Psoas muscle (tissue), 8 donors: ENCODE measurements around the gene RFX2. TPM values are rescaled to one million over a fixed set of nuclear protein-coding genes. Genes with fewer than 3 reads are reported as not detected.

ENCODE experiments used
- ATAC-seq, 4 donors: fragments of 200-7000 bp; cut with Tn5 transposase; one replicate each; pipeline ENCODE4 v1.9.1; 2020; ENCODE audit warnings: moderate library complexity in 3 of 4, mild to moderate bottlenecking in 2 of 4
- DNase-seq, 2 donors: peaks; one replicate each; pipeline ENCODE4 v3.0.0-alpha.2; 2020
- H3K27ac ChIP-seq: fragments of 200-600 bp; one replicate; pipeline ENCODE4 v1.8.0; 2022
- H3K27me3 ChIP-seq, 3 donors: fragments of 200-600 bp in 1 of 3; one replicate each; pipeline versions ENCODE4 v1.6.1 to v1.8.0; 2013 to 2022; ENCODE audit warnings: low read length in 2 of 3, mild to moderate bottlenecking in 2 of 3, moderate library complexity in 1 of 3; ENCODE audit not compliant: insufficient read depth in 3 of 3
- H3K36me3 ChIP-seq, 2 donors: fragments of 200-600 bp in 1 of 2; one replicate each; pipeline versions ENCODE4 v1.6.1 to v1.8.0; 2013 to 2022; ENCODE audit warnings: low read depth in 1 of 2, mild to moderate bottlenecking in 1 of 2, moderate library complexity in 1 of 2; ENCODE audit not compliant: insufficient read depth in 1 of 2
- H3K4me1 ChIP-seq: fragments of 200-600 bp; one replicate; pipeline ENCODE4 v1.8.0; 2022
- H3K4me3 ChIP-seq: fragments of 200-600 bp; one replicate; pipeline ENCODE4 v1.8.0; 2022; ENCODE audit warnings: mild to moderate bottlenecking
- H3K9me3 ChIP-seq: fragments of 200-600 bp; one replicate; pipeline ENCODE4 v1.8.0; 2022
- CTCF ChIP-seq: fragments of 200-600 bp; IDR thresholded peaks from one replicate; pipeline ENCODE4 v1.8.0; 2022; ENCODE audit warnings: antibody characterized with exemption
- WGBS, 3 donors: extraction: QIAGEN DNeasy Blood & Tissue Kit; methylation state at CpG; one replicate each; pipeline versions ENCODE4 v1.1.6 to v1.1.7; 2013; 5-methylcytosine and 5-hydroxymethylcytosine counted together
- intact Hi-C, 2 donors: fragments of 100-400 bp; cut with DNase I; formaldehyde crosslinking; loops; one replicate each; pipeline versions ENCODE4 v1.11.0 to v1.14.2; 2022
- polyA plus RNA-seq, 3 donors: library from polyadenylated mRNA; stranded (reverse); fragments of 200-250 nt; gene quantifications; one replicate each; pipeline ENCODE4 v1.2.3, GENCODE V29; 2013
- total RNA-seq, 4 donors: library from RNA; stranded (reverse); fragmentation: NEBNext Ultra II Directional in 2 of 4; extraction: Animal tissue kit (Norgen Biotek cat#: 25700) in 2 of 4; gene quantifications; one replicate each; pipeline versions ENCODE4 v1.2.1 to v1.2.4, GENCODE V29; 2021 to 2023
- donor health status: healthy with polysubstance abuse.
- donor health status: DM: no; HTN: no; CAD: no; lungs with moderate emphysema.
- donor health status: Bipolar disorder and iron deficiency.
- donor health status: healthy.
- donor health status: DM: yes; HTN: yes; CAD: no.
- donor health status: DM: no; HTN: no; CAD: no.
- donor health status: DM: no; HTN: no; CAD: no.
- donor health status: DM: yes; HTN: yes; CAD: no.

Gene RFX2
- total and polyA plus RNA-seq, 7 donors = 0.58 to 2.1 (median 1.0) TPM

GRCh38 chr19:5971714-5972354, 138.5 kb downstream of the RFX2 start:
- TF ChIP-seq CTCF = no peak
- Histone ChIP-seq H3K4me1 (peaks cover 64% of the 10 kb centered on the region), H3K27me3 (no peaks in the 10 kb centered on the region), H3K27ac (no peak overlapping the region), H3K9me3 (no peaks in the 10 kb centered on the region), H3K36me3 (peaks cover 7 to 14% of the 10 kb centered on the region in 2 donors), H3K4me3 (no peak overlapping the region)
- intact Hi-C loops = loop anchor here in 1 of 2 donors (10.0 kb wide), 1 partner anchor 303 kb away; the partner anchor contains the start of gene MLLT1
- WGBS, 3 donors = 91 to 94% (median 93%) methylated on average over 2 of the region's 2 CpGs
- ATAC-seq (no peak), DNase-seq (no peak)

GRCh38 chr19:5969476-5969875, 140.8 kb downstream of the RFX2 start:
- H3K4me1 ChIP-seq = peaks cover 62% of the 10 kb centered on the region
- H3K27ac ChIP-seq = peak overlapping the region; percentile 20
- WGBS, 3 donors = 79 to 87% (median 86%) methylated on average over 8 of the region's 8 CpGs
- TF ChIP-seq CTCF = no peak
- ATAC-seq = no peak
- intact Hi-C loops = no loop called here
- H3K27me3 ChIP-seq = no peaks in the 10 kb centered on the region
- no peak for DNase-seq
- no peak overlapping the region for H3K4me3 ChIP-seq
- no peaks in the 10 kb centered on the region for H3K9me3 ChIP-seq
- peaks cover 7 to 15% of the 10 kb centered on the region in 2 donors for H3K36me3 ChIP-seq

GRCh38 chr19:5968431-5969373, 141.6 kb downstream of the RFX2 start:
- no peaks in the 10 kb centered on the region for H3K9me3 ChIP-seq
- peak overlapping the region; percentile 15 for H3K4me3 ChIP-seq
- H3K27ac ChIP-seq = peak overlapping the region; percentile 20
- intact Hi-C loops = no loop called here
- DNase-seq (no peak), ATAC-seq (peak; percentile 21 to 71 (median 58))
- H3K4me1 ChIP-seq = peaks cover 60% of the 10 kb centered on the region
- TF ChIP-seq CTCF = no peak
- H3K36me3 ChIP-seq = peaks cover 5 to 12% of the 10 kb centered on the region in 2 donors
- H3K27me3 ChIP-seq = no peaks in the 10 kb centered on the region
- WGBS, 3 donors = 36 to 42% (median 40%) methylated on average over 18 of the region's 18 CpGs

- WGBS, 3 donors = 7 to 9% (median 9%) methylated on average over 10 of the region's 10 CpGs
- Histone ChIP-seq H3K36me3 (peaks cover 0 to 7% of the 10 kb centered on the region in 2 donors), H3K4me1 (peaks cover 64% of the 10 kb centered on the region), H3K9me3 (no peaks in the 10 kb centered on the region), H3K4me3 (peak overlapping the region; percentile 15), H3K27me3 (no peaks in the 10 kb centered on the region), H3K27ac (peak overlapping the region; percentile 20)
- intact Hi-C loops = no loop called here
- peak in 1 of 2 donors; percentile 46 for DNase-seq
- TF ChIP-seq CTCF = peak; percentile 90
- ATAC-seq = peak; percentile 58 to 85 (median 70)
Measured at GRCh38 chr19:5967994-5968430, 142.3 kb downstream of the RFX2 start.
